KBM-7 (cell line): ENCODE measurements around the gene CACNA1D.

Source experiments
- DNase-seq: peaks from one replicate; pipeline ENCODE4 v3.0.0-alpha.2; 2015
- in situ Hi-C: fragments of 300-500 bp; cut with MboI; formaldehyde crosslinking; loops from 2 replicates; pipeline ENCODE4 v1.14.3; 2020; ENCODE audit warnings: low sequenced_read_pairs, low pct_unique_long_range_greater_than_20kb, mixed read lengths

Gene CACNA1D

DNA sequence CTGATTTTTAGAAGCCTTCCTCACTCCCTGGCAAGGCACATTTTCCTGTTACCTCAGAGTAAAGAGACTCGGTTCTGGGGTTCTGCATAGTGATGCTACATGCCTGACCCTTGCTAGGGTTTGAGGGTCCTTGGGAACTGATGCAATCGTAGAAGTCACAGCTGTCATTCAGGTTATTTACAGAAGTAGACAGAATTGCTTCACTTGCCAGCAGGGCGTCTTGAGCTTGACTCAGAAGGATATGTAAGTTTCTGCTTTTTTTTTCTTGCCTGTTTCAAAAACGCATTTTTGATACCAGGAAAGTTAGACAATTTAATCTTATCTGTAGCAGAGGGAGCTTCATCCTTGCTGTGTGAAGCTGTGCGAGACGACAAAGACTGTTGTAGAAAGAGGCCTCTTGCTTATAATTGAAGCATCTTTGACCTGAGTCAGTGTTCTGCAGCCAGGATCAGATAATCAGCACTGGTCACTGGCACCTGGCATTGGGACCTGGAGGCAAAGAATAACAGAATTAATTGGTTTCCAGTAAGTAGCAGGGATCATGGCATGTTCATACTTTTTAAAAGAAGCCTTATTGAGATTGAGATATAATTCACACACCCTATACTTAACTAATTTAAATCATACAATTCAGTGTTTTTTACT lies 24.8 kb downstream of the CACNA1D start:
- in situ Hi-C loops, result no loop called here
- DNase-seq, result no peak

DNA sequence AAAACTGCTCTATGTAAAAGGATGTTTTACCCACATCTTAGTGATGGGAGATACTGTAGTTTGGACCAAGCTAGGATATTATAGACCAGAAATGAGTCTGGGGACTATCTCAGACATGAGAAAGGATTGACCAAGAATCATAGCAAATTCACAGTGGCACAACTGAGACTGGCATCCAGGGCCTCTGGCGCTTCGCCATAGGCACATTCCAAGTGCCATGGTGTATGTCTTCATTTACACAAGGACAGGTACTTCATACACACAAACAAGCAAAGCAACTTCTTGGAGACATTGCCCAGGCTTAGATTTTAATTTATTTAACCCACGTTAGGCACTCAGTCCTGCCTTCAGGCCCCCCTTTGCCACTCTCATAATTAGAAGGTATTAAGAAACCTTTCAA lies 28.9 kb downstream of the CACNA1D start:
- in situ Hi-C loops, result no loop called here
- DNase-seq, result no peak

DNA sequence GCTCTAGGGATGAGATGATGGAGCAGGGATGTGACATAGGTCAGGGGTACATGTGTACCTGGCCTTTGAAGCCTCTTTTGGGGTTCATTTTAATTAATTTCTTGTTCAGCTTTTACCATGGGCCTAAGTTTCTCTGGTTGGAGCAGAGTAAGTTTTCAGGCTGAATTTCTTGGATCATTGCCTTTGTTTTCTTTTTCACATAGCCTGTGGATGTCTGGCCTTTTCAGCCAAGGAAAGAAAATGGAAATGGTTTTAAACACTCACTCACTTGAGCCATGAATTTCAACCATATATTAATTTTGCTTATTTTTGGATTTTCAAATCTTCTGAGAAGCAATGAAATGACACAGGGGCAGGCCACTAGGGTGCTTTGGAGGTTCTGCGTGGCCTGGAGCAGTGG lies 30.2 kb downstream of the CACNA1D start:
- DNase-seq, result no peak
- in situ Hi-C loops, result no loop called here

DNA sequence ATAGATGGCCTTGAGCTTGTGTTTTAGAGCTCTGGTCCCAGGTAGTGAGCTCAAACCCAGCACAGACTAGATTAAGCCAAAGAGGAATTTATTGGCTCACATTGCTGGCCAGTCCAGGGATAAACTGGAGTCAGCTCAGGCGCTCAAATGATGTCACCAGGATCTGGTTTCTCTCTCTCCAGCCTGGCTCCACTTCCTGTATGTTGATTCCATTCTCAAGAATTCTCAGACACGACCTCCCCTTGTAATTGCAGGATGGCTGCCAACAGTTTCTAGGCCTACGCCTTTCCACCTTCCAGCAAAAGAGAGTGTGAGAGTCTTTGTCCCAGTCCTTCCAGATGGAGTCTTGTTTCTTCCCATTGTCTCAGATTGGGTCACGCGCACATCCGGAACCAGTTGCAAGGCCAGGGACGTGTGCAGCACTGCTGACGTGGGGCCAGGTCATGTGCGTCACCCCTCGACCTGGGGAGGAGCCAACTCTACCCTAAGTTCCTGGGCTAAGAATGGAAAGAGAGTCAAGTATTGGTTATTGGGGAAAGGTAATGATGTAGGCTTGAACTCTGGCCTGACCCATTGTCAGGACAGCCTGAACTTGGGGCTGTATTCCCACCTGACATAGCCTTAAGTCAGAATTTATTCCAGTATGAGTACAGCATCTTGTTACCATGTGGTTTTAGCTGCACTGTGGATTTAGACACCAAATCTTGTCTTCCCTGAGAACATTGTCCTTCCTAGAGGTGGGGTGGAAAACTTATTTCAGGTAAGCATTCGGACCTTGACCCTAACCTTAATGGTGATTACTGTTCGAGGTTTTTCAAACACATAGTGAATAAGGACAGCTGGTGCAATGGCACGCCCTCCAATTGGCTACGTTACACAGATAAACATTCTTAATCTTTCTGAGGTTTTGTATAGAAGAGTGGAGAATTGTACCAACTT lies 31.6 kb downstream of the CACNA1D start:
- DNase-seq, result no peak
- in situ Hi-C loops, result no loop called here

DNA sequence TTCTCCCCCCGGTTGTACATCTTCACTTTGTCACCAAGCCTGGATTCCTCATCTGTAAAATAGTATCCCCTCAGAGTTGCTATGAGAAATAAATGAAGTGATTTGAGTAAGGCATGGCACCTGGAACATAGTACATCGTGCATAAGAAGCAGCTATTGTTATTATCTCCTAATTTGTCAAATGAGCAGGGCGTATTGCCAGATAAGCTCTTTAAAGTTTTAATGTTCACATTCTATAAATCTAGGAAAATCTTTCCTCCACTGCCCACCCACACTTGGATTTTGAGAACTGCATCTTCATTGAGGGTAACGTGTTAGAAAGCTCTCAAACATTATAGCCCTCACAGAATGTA lies 32.3 kb downstream of the CACNA1D start:
- in situ Hi-C loops, result no loop called here
- no peak for DNase-seq

DNA sequence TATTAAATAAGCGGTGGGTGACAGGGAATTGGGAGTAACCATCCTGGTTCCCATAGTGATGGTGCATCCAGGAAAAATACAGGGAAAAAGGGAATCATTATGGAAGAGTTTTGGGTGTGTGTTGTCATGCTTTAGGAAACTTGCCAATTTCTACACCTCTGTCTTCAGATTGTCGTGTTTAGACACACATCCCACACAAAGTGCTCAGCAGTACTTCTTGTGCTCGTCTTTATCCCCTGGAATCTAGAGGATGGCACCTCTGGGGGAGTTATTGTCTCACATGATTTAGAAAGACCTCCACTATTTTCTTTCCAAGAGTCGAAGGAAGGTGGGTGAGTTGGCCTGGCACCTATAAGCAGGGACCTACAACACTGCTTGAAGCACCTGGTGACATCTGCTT lies 35.8 kb downstream of the CACNA1D start:
- DNase-seq, result no peak
- in situ Hi-C loops, result no loop called here

DNA sequence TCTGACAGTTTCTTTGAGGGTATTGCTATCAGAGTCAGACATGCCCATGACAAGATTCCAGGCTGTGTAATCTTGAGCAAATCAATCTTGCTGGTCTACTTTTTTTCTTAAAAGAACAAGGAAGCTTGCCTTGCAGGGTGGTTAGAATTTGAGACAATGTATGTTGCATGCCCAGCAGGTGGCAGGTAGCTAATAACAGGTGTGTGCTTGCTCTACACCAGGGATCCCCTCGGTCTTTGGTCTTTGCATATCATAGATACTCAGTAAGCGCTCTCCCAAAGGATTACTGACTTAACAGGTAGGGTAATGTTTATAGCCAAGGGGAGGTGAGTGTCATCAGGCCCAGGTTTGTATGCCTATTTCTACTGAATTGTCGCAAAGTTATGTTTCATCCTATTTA lies 37.3 kb downstream of the CACNA1D start:
- DNase-seq, result no peak
- in situ Hi-C loops, result no loop called here

DNA sequence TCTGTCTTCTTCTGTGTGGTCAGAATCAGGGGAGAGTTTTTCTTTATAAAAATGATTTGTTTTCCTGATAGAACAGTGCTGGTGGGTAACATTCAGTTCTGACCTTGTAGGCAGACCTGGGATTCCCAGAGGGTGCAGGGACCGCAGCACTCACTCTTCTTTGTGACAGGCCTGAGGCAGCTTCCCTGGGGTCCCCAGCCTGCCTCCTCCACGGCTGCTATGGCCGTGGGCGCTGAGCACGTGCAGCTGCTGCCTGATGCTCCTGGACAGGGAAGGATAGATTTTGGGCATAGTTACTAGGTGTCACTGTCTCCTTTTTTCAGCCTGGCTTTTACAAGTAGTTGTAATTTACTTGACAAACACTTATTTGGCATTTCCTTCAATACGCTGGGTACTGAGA lies 39.1 kb downstream of the CACNA1D start:
- in situ Hi-C loops, result no loop called here
- DNase-seq, result no peak

DNA sequence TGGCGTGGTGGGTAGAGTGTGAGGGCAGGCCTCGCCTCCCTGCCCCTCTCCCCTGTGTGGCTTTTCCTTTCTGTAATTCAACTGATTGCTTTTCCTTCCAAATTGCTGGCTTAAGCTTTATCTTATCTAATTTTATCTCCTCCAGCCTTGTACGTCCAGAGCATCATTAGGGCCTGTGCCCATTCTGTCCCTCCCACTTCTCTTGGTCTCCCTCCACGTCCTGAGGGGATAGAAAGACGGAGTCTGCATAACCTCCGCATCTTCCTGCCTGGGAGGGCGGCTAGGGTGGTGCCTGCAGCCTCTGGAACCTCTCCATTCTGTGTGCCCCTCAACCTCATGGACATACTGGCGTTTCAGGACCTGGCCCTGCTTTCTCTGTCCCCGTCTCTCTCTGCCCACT lies 39.8 kb downstream of the CACNA1D start:
- DNase-seq, result no peak
- in situ Hi-C loops, result no loop called here

DNA sequence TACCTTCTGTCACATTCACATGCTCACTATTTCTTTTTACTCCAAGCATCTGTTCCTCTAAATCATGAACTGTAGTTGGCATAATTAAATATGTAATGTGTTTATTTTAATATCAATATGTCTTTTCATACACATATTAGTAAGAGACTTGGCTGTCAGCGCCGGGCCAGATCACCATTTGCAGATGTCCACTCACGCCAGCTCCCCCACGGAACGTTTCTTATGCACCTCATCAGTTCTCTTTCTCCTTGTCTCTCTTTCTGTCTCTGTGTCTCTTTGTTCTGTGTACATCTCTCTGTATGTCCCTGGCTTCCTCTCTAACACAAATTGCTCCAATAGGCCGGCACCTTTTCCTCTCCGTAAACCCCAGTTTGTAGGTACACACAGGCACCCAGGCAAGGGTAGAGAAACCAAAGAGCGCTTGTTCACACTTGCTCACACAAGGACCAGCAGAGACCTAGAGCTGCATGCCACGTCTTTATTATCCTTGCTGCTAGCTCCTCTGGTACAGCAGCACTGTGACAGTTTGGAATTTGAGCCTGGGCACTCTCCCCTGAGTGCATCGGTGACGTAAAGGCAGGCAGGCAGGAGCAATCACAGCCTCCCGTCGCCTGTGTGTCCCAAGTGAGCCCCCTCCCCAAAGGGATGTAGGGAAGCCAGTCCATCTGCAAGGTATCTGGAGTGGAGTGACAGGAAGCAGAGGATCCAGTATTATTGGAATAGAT lies 40.4 kb downstream of the CACNA1D start:
- in situ Hi-C loops, result no loop called here
- no peak for DNase-seq

DNA sequence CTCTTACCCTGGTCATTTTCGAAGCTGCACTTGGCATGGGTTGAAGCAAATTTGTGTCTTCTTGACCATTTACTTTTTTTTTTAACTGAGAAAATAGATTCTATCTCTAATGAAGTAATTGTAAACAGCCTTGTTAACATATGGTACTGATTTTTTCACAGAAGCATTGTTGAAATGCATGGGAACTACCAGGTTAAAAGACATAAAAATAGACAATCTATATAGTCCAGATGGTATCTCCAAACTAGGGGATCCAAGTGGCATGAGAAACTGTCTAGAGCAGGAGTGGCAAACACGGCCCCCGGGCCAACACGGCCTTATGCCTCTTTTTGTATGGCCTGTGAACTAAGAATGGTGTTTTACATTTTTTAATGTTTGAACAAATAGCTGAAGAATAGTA lies 41.9 kb downstream of the CACNA1D start:
- DNase-seq, result no peak
- in situ Hi-C loops, result no loop called here

DNA sequence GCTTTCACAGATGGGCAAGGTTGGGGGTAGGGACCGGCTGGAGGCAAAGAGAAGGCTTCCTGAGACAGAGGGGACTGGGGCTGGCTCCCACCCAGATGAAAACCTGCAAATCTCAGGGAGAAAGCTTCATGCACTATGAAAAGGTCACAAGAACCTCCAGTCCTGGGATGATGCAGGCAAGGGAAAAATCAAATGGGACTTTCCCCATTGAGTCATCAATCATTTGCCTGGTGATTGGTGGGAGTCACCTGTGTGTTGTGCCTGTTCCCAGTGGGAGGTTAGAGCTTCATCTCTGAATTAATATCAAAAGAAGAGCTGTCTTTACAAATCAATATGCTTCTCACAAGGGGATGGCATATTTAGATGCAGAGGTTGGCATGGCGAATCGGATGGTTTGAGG lies 49.9 kb downstream of the CACNA1D start:
- DNase-seq, result no peak
- in situ Hi-C loops, result no loop called here

DNA sequence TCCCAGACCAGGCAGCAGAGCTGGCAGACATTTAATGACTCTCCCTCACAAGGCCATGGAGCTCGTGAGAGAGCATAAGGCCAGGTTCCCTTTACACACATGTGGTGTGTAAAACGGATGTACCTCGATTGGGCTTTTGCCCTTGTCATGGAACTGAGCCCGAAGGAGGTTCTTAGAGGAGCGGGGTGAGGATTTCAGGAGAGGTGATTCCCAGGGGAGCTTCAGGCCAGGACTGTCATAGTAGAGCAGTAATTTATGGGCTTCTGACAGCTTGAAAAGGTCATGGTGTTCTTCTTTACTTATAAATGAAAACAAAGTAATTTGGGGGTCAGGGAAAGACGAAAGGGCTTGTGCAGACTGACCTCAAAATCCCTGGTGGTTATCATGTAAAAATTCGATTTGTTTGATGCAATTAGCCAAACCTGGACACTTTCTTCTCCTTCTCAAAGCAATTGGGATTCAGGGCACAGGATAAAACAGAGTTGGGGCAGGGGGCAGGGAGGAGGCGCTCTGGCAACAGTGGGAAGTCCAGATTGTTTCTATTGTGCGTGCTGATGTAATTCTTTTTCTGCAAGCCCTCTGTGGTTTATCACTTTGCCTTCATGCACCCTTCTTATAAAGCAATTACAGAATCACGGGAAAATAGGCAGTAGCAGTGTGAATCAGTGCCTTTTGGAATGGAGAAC lies 51.0 kb downstream of the CACNA1D start:
- in situ Hi-C loops, result no loop called here
- DNase-seq, result no peak

DNA sequence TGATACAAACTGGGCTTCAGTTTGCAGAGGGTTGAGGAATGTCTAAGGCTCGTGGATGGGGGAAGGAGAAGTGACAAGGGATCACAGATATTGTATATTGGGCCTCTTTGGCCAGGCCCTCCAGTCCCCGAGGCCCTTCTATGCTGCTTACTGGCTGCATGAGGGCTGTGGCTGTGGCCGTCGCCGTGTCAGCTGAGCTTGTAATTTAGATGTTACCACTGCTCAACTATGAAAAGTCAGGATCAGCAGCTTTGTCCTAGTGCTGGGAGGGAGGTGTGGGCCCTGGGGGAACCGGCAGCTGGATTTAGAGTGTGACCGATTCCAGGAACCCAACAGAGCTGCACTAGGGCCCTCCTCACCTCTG lies 51.6 kb downstream of the CACNA1D start:
- DNase-seq, result no peak
- in situ Hi-C loops, result no loop called here

DNA sequence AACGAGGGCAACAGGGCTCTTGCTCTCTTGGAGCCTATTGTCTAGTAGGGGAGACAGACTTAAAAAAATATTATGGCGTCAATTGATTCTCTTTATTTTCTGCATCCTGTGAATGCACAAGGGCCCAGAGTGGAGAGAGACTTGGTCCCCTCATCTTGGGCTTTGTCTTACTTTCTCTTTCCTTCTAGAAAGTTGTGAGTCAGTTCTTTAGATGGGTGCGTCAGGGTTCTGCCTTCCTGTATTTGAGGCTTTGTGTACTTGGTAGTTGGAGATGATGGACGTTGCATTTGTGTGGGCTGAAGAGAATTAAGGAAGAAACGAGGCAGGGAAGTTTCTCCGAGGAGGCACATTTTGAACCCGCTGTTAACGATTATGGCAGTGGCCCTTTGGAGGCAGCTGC lies 52.9 kb downstream of the CACNA1D start:
- in situ Hi-C loops, result no loop called here
- no peak for DNase-seq

DNA sequence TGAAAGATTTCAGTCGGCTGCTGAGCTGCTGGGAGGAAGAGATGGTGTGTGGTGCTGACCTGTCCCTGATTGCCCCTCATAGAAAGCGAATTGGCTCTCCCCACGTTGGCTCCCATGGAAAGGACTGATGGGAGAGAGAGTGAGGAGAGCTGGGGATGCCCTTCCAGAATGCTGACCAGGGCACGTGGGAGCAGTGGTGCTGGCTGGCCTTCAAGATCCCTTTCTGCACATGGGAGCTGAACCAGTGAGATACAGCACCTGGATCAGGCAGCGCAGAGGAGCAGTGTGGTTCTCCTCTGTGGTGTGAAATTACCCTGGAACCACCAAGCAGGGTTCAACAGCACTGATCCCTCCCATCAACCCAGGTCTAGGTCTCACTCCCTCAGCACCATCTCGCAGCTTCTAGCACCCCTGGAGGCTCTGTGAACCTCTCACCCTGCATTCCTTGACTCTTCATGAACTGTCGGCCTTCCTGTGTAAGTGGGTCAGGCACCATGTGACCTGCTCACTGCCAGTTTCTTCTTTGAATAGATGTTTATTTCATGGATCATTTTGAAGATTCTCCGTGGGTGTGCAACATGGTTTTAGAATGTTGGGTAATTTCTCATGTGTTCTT lies 55.7 kb downstream of the CACNA1D start:
- DNase-seq, result no peak
- in situ Hi-C loops, result no loop called here

DNA sequence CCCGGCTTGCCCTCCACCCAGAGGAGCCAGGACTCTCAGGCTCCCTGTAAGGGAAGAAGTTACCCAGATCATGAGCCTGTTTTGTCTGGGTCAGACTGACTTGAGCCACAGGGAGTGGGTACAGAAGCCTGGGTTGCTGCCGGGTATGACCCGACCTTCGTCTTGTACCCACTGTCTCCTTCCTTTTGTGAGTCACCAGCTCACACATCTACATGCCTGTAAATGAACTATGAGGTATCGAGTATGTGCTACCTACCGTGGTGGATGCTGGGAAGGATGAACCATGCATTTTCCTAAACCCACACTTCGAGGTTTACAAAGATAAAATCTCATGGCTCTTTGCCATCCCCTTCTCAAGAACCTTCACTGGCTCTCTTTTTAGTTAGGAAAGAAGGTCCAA lies 56.9 kb downstream of the CACNA1D start:
- in situ Hi-C loops, result no loop called here

DNA sequence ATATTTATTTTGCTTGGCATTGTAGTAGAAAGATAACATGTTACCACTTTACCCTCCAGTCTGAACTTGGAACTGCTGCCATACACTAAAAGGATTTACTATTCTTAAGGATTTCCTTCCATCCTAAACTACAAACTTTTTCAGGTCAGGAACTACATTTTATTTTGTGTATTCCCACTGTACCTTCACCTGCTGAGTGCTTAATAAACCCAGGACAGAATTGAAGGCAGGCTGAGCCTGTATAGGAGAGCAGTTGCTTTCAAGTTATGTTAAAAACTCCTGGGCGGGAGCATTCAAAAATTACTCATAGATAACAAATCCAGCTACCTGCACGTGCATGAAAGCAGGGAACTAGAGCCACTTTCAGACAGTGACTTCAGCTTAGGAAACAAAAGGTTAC lies 58.3 kb downstream of the CACNA1D start:
- DNase-seq, result no peak
- in situ Hi-C loops, result no loop called here

More for the DNA sequence above, 56.9 kb downstream of the CACNA1D start:
- DNase-seq, result no peak

DNA sequence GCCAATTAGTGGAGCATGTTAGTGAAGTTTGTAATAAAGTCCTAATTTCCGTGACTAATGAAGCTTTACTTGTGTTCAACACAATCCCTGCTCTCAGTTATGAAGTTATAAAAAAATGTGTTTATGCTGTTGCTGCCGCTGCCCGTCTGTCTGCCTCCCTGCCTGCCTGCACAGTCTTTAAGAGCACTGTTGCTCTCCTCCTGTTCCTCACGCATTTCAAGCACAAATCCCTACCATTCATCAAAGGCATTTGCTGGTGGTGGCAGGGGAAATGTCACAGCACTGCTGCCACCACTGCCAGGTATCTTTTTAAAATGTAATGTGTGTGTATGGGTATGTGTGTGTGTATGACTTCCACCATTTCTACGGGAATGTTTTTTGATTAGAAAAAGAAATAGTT lies 58.8 kb downstream of the CACNA1D start:
- no peak for DNase-seq
- in situ Hi-C loops, result no loop called here
